Measurements from ENCODE around the gene MYO15B. TPM values are rescaled to one million over a fixed set of nuclear protein-coding genes. Genes with fewer than 3 reads are reported as not detected.
A peak's percentile ranks its signal among the peaks of the same experiment; 100 is the strongest.

The MYO15B gene
- polyA plus RNA-seq, 6 donors from 2014 or later: 2.9 to 5.9 (median 3.5) TPM

DNA sequence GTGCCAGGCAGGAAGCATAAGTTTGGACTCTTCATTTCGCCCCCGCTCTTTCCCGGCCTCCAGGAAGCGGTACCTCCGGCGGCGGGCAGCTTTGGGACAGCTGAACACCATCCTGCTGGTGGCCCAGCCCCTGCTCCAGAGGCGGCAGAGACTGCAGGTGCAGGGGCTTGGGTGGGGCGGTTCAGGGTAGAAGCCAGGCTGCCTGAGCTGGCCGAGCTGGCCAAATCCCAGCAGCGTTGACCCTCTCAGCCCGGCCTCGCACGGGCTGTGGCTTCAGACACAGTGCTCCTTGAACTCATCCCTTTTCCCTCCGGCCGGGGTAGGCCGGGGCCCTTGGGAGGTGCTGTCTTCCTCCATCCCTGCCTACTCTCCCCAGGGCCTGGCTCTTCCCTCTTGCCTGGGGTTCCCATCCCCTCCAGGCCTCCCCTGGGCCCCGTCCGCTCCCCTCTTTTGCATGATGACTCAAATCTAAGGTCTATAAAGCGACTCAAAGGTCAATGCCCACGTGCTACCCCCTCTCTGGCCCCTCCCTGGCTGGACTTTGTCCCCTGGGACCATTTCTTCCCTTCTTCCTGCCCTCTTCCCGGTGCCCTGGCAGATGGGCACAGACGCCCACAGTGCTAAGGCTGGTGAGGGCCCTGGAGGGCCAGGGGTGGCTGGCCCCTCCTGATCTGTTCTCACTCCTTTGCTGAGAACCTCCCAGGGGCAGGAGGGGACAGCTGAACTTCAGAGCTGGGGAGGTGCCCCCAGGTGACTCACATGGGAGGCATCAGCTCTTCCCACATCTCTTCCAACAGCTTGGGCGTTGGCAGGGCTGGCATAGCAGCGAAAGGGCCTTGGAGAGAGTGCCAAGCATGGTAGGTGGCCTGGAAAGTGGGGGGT, 22.7 kb downstream of the MYO15B start:
- H3K27me3 Mint-ChIP-seq: no peaks in the 10 kb centered on the region
- no peak overlapping the region for H3K4me3 Mint-ChIP-seq

DNA sequence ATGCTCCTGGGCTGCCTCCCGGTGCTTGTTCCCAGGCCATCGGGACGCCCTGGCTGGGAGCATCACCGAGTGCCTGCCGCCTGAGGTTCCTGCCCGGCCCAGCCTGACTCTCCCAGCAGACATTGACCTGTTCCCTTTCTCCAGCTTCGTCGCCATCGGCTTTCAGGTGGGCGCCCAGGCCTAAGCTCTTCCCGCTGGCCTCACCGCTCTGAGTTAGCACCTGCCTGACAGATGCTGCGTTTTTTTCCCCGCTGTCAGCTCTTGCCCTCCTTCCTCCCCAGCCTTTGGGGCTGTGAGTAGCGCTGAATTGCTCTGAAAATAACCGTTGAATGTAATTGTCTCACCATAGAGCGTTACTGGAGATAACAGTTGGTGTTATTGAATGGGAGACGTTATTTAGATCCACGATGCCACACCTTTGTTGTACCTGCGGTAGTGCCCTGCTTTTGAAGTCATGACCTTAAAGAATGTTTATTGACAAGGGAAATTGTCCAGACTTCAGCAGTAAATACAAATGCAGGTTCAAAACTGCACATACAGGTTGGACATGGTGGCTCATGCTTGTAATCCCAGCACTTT, 24.3 kb downstream of the MYO15B start:
- no peak for DNase-seq
- peak overlapping the region in 1 of 6 donors; percentile 74 for H3K27ac Mint-ChIP-seq
- ATAC-seq (ENCODE audit: low read depth in 2 of 2): no peak
- no peak overlapping the region for H3K4me3 Mint-ChIP-seq
- H3K9me3 Mint-ChIP-seq: no peaks in the 10 kb centered on the region
- no peaks in the 10 kb centered on the region for H3K4me1 Mint-ChIP-seq
- H3K36me3 Mint-ChIP-seq: no peaks in the 10 kb centered on the region
- H3K27me3 Mint-ChIP-seq: no peaks in the 10 kb centered on the region

More for the DNA sequence above, 22.7 kb downstream of the MYO15B start:
- Mint-ChIP-seq H3K27ac (no peak overlapping the region), H3K36me3 (no peaks in the 10 kb centered on the region), H3K9me3 (no peaks in the 10 kb centered on the region), H3K4me1 (peaks cover 0 to 4% (median 2%) of the 10 kb centered on the region in 3 donors)
- no peak for DNase-seq
- no peak for ATAC-seq (ENCODE audit: low read depth in 2 of 2)

- no peak for DNase-seq
- Mint-ChIP-seq H3K27ac (no peak overlapping the region), H3K4me1 (no peaks in the 10 kb centered on the region), H3K36me3 (no peaks in the 10 kb centered on the region), H3K27me3 (no peaks in the 10 kb centered on the region), H3K4me3 (no peak overlapping the region), H3K9me3 (no peaks in the 10 kb centered on the region)
- ATAC-seq (ENCODE audit: low read depth in 2 of 2): no peak
Measured at GRCh38 chr17:75612906-75613626, 25.5 kb downstream of the MYO15B start.

DNA sequence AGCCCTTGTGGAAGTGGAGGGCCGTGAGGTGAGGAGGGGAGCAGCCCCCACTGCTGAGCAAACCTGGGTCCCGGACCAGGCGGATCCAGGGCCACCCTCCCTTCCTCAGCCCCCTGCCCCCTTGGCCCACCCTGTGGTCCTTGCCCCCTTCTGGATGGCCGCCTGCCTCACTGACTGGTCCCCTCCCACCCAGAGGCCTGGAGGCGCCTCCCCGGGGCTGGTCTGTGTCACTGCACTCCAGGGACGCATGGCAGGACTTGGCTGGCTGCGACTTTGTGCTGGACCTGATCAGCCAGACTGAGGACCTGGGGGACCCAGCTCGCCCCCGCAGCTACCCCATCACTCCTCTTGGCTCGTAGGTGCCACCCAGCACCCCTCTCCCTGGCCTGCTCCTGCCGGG, 26.4 kb downstream of the MYO15B start:
- Mint-ChIP-seq H3K4me3 (no peak overlapping the region), H3K36me3 (no peaks in the 10 kb centered on the region), H3K27ac (no peak overlapping the region), H3K9me3 (no peaks in the 10 kb centered on the region), H3K27me3 (no peaks in the 10 kb centered on the region), H3K4me1 (no peaks in the 10 kb centered on the region)
- DNase-seq: no peak
- no peak for ATAC-seq (ENCODE audit: low read depth in 2 of 2)

DNA sequence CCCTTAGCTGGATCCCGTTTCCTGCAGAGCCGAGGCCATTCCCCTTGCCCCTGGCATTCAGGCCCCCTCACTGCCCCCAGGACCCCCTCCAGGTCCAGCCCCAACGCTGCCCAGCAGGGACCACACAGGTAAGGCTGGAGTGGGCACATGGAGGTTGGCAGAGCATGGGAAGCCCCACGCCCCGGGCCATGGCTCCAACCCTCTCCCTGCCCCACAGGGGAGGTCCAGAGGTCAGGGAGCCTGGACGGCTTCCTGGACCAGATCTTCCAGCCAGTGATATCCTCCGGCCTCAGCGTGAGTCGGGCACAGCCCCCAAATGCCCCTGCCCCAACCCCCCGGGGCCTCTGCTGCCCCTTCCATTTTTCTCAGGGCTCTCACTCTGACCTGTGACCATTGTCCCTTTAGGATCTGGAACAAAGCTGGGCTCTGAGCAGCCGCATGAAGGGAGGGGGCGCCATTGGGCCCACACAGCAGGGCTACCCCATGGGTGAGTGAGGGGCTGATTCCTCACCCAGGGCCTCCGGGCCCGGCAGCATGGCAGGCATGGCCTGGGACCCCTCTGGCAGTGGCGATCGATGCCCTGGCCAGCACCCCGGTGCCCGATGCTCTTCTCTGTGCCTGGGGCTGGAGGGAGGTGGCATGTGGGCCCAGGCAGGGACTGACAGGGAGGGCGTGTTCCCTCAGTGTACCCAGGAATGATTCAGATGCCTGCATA, 27.1 kb downstream of the MYO15B start:
- ATAC-seq (ENCODE audit: low read depth in 2 of 2): no peak
- DNase-seq: no peak
- Mint-ChIP-seq H3K27ac (no peak overlapping the region), H3K4me1 (no peaks in the 10 kb centered on the region), H3K27me3 (no peaks in the 10 kb centered on the region), H3K9me3 (no peaks in the 10 kb centered on the region), H3K36me3 (no peaks in the 10 kb centered on the region), H3K4me3 (no peak overlapping the region)

GRCh38 chr17:75615301-75615700, 27.7 kb downstream of the MYO15B start:
- Mint-ChIP-seq H3K27ac (no peak overlapping the region), H3K4me3 (no peak overlapping the region), H3K9me3 (no peaks in the 10 kb centered on the region), H3K36me3 (no peaks in the 10 kb centered on the region), H3K4me1 (no peaks in the 10 kb centered on the region), H3K27me3 (no peaks in the 10 kb centered on the region)
- ATAC-seq (ENCODE audit: low read depth in 2 of 2) (no peak), DNase-seq (no peak)

DNA sequence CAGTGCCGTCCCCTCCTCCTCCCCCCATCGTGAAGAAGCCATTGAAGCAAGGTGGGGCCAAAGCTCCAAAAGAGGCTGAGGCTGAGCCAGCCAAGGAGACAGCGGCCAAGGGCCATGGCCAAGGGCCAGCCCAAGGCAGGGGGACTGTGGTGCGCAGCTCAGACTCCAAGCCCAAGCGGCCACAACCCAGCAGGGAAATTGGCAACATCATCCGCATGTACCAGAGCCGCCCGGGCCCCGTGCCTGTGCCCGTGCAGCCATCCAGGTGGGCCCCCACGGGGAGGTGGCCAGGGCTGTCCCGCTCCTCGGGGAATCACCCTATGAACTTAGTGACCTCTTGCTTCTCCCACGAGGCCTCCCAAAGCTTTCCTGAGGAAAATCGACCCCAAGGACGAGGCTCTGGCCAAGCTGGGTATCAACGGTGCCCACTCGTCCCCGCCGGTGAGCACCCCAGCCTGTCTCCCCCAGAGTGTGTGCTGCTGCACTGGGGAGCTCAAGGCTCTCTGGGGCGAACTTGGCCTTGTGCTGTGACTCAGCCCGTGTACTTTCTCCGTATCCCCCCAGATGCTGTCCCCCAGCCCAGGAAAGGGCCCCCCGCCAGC, 29.0 kb downstream of the MYO15B start:
- H3K36me3 Mint-ChIP-seq: no peaks in the 10 kb centered on the region
- H3K27ac Mint-ChIP-seq: no peak overlapping the region
- DNase-seq (no peak), ATAC-seq (ENCODE audit: low read depth in 2 of 2) (no peak)
- no peaks in the 10 kb centered on the region for H3K4me1 Mint-ChIP-seq
- H3K27me3 Mint-ChIP-seq: no peaks in the 10 kb centered on the region
- H3K4me3 Mint-ChIP-seq: no peak overlapping the region
- no peaks in the 10 kb centered on the region for H3K9me3 Mint-ChIP-seq

DNA sequence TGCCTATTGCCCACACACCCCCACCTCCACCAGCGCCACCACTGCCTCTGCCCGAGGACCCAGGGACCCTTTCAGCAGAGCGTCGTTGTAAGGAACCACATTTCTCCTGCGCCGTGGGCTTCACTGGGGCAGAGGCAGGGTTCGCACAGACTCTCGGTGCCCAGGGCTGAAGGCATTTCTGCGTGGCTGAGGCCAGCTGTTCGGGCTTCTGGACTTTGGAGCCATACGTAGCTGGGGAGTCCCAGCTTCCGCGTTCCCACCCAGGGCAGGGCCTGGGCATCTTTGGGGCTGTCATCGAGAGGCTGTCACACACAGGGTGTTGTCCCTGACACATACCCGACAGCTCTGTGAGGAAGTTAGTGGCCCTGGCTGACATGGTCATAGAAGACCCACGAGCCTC, 29.6 kb downstream of the MYO15B start:
- DNase-seq (no peak), ATAC-seq (ENCODE audit: low read depth in 2 of 2) (no peak)
- no peak overlapping the region for H3K4me3 Mint-ChIP-seq
- H3K27ac Mint-ChIP-seq: no peak overlapping the region
- H3K4me1 Mint-ChIP-seq: peaks cover 0 to 3% (median under 1%) of the 10 kb centered on the region in 3 donors
- no peaks in the 10 kb centered on the region for H3K9me3 Mint-ChIP-seq
- no peaks in the 10 kb centered on the region for H3K27me3 Mint-ChIP-seq
- peaks cover 0 to 4% of the 10 kb centered on the region in 2 donors for H3K36me3 Mint-ChIP-seq

- no peaks in the 10 kb centered on the region for H3K27me3 Mint-ChIP-seq
- ATAC-seq (ENCODE audit: low read depth in 2 of 2) (no peak), DNase-seq (no peak)
- H3K4me1 Mint-ChIP-seq: peaks cover 0 to 7% (median 2%) of the 10 kb centered on the region in 3 donors
- no peaks in the 10 kb centered on the region for H3K9me3 Mint-ChIP-seq
- H3K27ac Mint-ChIP-seq: no peak overlapping the region
- no peak overlapping the region for H3K4me3 Mint-ChIP-seq
- H3K36me3 Mint-ChIP-seq: peaks cover 0 to 8% of the 10 kb centered on the region in 2 donors
Measured at GRCh38 chr17:75617675-75618074, 30.1 kb downstream of the MYO15B start.

DNA sequence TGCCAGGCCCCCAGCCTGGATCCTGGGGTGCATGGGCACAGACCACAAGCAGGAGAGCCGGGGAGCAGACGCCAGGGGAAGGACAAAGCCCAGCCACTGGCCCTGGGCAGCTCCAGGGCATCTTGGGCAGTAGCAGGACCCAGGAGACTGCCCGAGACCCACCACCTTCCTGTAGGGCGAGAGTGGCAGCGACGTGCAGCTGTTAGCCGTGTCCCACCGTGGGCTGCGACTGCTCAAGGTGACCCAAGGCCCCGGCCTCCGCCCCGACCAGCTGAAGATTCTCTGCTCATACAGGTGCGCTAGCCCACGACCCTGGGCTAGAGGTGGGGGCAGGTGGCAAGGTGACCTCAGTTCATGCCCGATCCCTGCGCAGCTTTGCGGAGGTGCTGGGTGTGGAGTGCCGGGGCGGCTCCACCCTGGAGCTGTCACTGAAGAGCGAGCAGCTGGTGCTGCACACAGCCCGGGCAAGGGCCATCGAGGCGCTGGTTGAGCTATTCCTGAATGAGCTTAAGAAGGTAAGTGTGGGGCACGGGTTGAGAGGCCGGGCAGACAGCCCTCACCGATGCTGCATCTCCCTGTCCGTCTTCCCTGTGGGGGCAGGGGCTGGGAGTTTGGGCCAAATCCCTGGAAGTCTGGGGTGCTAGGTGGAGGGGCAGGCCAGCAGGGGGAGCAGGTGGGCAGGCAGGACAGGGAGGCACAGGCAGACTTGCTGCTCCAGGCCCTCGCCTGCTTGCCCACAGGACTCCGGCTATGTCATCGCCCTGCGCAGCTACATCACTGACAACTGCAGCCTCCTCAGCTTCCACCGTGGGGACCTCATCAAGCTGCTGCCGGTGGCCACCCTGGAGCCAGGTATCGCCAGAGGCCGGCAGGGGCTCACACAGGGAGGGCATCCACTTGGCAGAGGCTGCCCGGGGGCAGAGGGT, 32.2 kb downstream of the MYO15B start:
- DNase-seq (no peak), ATAC-seq (ENCODE audit: low read depth in 2 of 2) (peak in 1 of 2 donors; percentile 23)
- Mint-ChIP-seq H3K4me1 (peaks cover 0 to 9% (median 2%) of the 10 kb centered on the region in 3 donors), H3K27ac (peak overlapping the region in 1 of 6 donors; percentile 18), H3K9me3 (no peaks in the 10 kb centered on the region), H3K27me3 (no peaks in the 10 kb centered on the region), H3K36me3 (peaks cover 0 to 11% of the 10 kb centered on the region in 2 donors), H3K4me3 (no peak overlapping the region)

DNA sequence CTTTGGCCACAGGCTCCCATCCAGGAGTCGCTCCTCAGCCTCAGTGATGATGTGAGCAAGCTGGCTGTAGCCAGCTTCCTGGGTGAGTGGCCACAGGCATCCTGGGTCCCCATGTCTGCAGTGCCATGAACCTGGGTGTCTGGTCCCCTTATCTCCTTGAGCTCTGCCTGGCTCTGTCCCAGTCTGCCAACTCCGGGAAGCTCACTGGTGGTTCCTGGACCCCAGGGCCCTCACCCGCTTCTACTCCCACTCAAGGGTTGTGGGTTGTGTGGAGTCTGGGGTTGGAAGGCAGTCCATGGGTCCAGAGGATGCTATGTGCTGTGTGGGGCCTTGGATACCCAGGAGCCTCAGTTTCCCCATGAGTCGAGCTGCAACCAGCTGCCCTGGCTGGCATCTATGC, 33.9 kb downstream of the MYO15B start:
- Mint-ChIP-seq H3K36me3 (peaks cover 0 to 11% of the 10 kb centered on the region in 2 donors), H3K9me3 (no peaks in the 10 kb centered on the region), H3K4me3 (no peak overlapping the region), H3K27me3 (no peaks in the 10 kb centered on the region), H3K4me1 (peaks cover 0 to 12% (median 2%) of the 10 kb centered on the region in 3 donors), H3K27ac (no peak overlapping the region)
- ATAC-seq (ENCODE audit: low read depth in 2 of 2): no peak
- DNase-seq: no peak

GRCh38 chr17:75622076-75622475, 34.5 kb downstream of the MYO15B start:
- Mint-ChIP-seq H3K4me3 (no peak overlapping the region), H3K4me1 (peaks cover 0 to 12% (median 2%) of the 10 kb centered on the region in 3 donors), H3K27me3 (no peaks in the 10 kb centered on the region), H3K9me3 (no peaks in the 10 kb centered on the region), H3K27ac (peak overlapping the region in 3 of 6 donors; percentile 4 to 67 (median 58)), H3K36me3 (peaks cover 0 to 11% of the 10 kb centered on the region in 2 donors)
- ATAC-seq (ENCODE audit: low read depth in 2 of 2) (no peak), DNase-seq (no peak)

All from naive B cell (primary cell).